HG02759 (cell line): ENCODE data around the gene ENPP3.

Experiments used
- ATAC-seq: cut with Tn5 transposase; IDR thresholded peaks from one replicate; pipeline ENCODE4 v1.9.1; 2021; ENCODE audit warnings: mild to moderate bottlenecking, moderate library complexity; ENCODE audit not compliant: unreplicated experiment

ENPP3 gene

GRCh38 chr6:131763749-131764148, 126.6 kb downstream of the ENPP3 start:
- no peak for ATAC-seq

- ATAC-seq, result no peak
These were observed 127.2 kb downstream of the ENPP3 start for GRCh38 chr6:131764350-131764749.

- no peak for ATAC-seq
These were observed 128.1 kb downstream of the ENPP3 start for GRCh38 chr6:131765081-131765803.

GRCh38 chr6:131765804-131766135, 128.7 kb downstream of the ENPP3 start:
- ATAC-seq, result no peak

- ATAC-seq, result no peak
These were observed 129.5 kb downstream of the ENPP3 start for GRCh38 chr6:131766631-131767030.

- no peak for ATAC-seq
These were observed 131.9 kb downstream of the ENPP3 start for GRCh38 chr6:131768964-131769363.

- ATAC-seq, result no peak
These were observed 132.5 kb downstream of the ENPP3 start for GRCh38 chr6:131769385-131770141.

- ATAC-seq, result no peak
These were observed 133.7 kb downstream of the ENPP3 start for GRCh38 chr6:131770776-131771175.

GRCh38 chr6:131773284-131773950, 136.3 kb downstream of the ENPP3 start:
- ATAC-seq, result no peak

- no peak for ATAC-seq
These were observed 138.8 kb downstream of the ENPP3 start for GRCh38 chr6:131775886-131776285.

- no peak for ATAC-seq
These were observed 139.9 kb downstream of the ENPP3 start for GRCh38 chr6:131776985-131777384.

- ATAC-seq, result no peak
These were observed 141.1 kb downstream of the ENPP3 start for GRCh38 chr6:131778169-131778568.

- ATAC-seq, result no peak
These were observed 142.2 kb downstream of the ENPP3 start for GRCh38 chr6:131779304-131779703.

GRCh38 chr6:131780600-131780999, 143.5 kb downstream of the ENPP3 start:
- no peak for ATAC-seq

GRCh38 chr6:131781687-131782086, 144.6 kb downstream of the ENPP3 start:
- ATAC-seq, result no peak

GRCh38 chr6:131782764-131783163, 145.7 kb downstream of the ENPP3 start:
- ATAC-seq, result no peak

GRCh38 chr6:131784561-131784960, 147.5 kb downstream of the ENPP3 start:
- ATAC-seq, result no peak

GRCh38 chr6:131787079-131787478, 150.0 kb downstream of the ENPP3 start:
- ATAC-seq, result no peak

GRCh38 chr6:131787766-131788712, 150.9 kb downstream of the ENPP3 start:
- no peak for ATAC-seq

- no peak for ATAC-seq
These were observed 152.1 kb downstream of the ENPP3 start for GRCh38 chr6:131789219-131789618.

GRCh38 chr6:131791476-131791875, 154.4 kb downstream of the ENPP3 start:
- ATAC-seq, result no peak
